Psoas muscle (tissue), 8 donors: ENCODE results near the gene KDM2B. TPM values are rescaled to one million over a fixed set of nuclear protein-coding genes. Genes with fewer than 3 reads are reported as not detected.

Source experiments
- ATAC-seq, 4 donors: fragments of 200-7000 bp; cut with Tn5 transposase; one replicate each; pipeline ENCODE4 v1.9.1; 2020; ENCODE audit warnings: moderate library complexity in 3 of 4, mild to moderate bottlenecking in 2 of 4
- DNase-seq, 2 donors: peaks; one replicate each; pipeline ENCODE4 v3.0.0-alpha.2; 2020
- H3K27ac ChIP-seq: fragments of 200-600 bp; one replicate; pipeline ENCODE4 v1.8.0; 2022
- H3K27me3 ChIP-seq, 3 donors: fragments of 200-600 bp in 1 of 3; one replicate each; pipeline versions ENCODE4 v1.6.1 to v1.8.0; 2013 to 2022; ENCODE audit warnings: low read length in 2 of 3, mild to moderate bottlenecking in 2 of 3, moderate library complexity in 1 of 3; ENCODE audit not compliant: insufficient read depth in 3 of 3
- H3K36me3 ChIP-seq, 2 donors: fragments of 200-600 bp in 1 of 2; one replicate each; pipeline versions ENCODE4 v1.6.1 to v1.8.0; 2013 to 2022; ENCODE audit warnings: low read depth in 1 of 2, mild to moderate bottlenecking in 1 of 2, moderate library complexity in 1 of 2; ENCODE audit not compliant: insufficient read depth in 1 of 2
- H3K4me1 ChIP-seq: fragments of 200-600 bp; one replicate; pipeline ENCODE4 v1.8.0; 2022
- H3K4me3 ChIP-seq: fragments of 200-600 bp; one replicate; pipeline ENCODE4 v1.8.0; 2022; ENCODE audit warnings: mild to moderate bottlenecking
- H3K9me3 ChIP-seq: fragments of 200-600 bp; one replicate; pipeline ENCODE4 v1.8.0; 2022
- CTCF ChIP-seq: fragments of 200-600 bp; IDR thresholded peaks from one replicate; pipeline ENCODE4 v1.8.0; 2022; ENCODE audit warnings: antibody characterized with exemption
- WGBS, 3 donors: extraction: QIAGEN DNeasy Blood & Tissue Kit; methylation state at CpG; one replicate each; pipeline versions ENCODE4 v1.1.6 to v1.1.7; 2013; 5-methylcytosine and 5-hydroxymethylcytosine counted together
- intact Hi-C, 2 donors: fragments of 100-400 bp; cut with DNase I; formaldehyde crosslinking; loops; one replicate each; pipeline versions ENCODE4 v1.11.0 to v1.14.2; 2022
- polyA plus RNA-seq, 3 donors: library from polyadenylated mRNA; stranded (reverse); fragments of 200-250 nt; gene quantifications; one replicate each; pipeline ENCODE4 v1.2.3, GENCODE V29; 2013
- total RNA-seq, 4 donors: library from RNA; stranded (reverse); fragmentation: NEBNext Ultra II Directional in 2 of 4; extraction: Animal tissue kit (Norgen Biotek cat#: 25700) in 2 of 4; gene quantifications; one replicate each; pipeline versions ENCODE4 v1.2.1 to v1.2.4, GENCODE V29; 2021 to 2023
- donor health status: healthy with polysubstance abuse.
- donor health status: DM: no; HTN: no; CAD: no; lungs with moderate emphysema.
- donor health status: Bipolar disorder and iron deficiency.
- donor health status: healthy.
- donor health status: DM: yes; HTN: yes; CAD: no.
- donor health status: DM: no; HTN: no; CAD: no.
- donor health status: DM: no; HTN: no; CAD: no.
- donor health status: DM: yes; HTN: yes; CAD: no.

Gene KDM2B
- total and polyA plus RNA-seq, 7 donors: 6.3 to 11.5 (median 9.9) TPM

GRCh38 chr12:121383601-121384021 is 197.2 kb downstream of the KDM2B start:
- Histone ChIP-seq H3K4me3 (no peak overlapping the region), H3K27me3 (no peaks in the 10 kb centered on the region), H3K36me3 (no peaks in the 10 kb centered on the region), H3K4me1 (no peaks in the 10 kb centered on the region), H3K27ac (no peak overlapping the region), H3K9me3 (no peaks in the 10 kb centered on the region)
- DNase-seq (no peak), ATAC-seq (no peak)
- 88 to 93% (median 93%) methylated on average over 9 of the region's 9 CpGs for WGBS, 3 donors
- intact Hi-C loops: no loop called here
- TF ChIP-seq CTCF: no peak

- no peak for ATAC-seq
- no peak for TF ChIP-seq CTCF
- intact Hi-C loops: no loop called here
- H3K9me3 ChIP-seq: no peaks in the 10 kb centered on the region
- DNase-seq: no peak
- no peak overlapping the region for H3K4me3 ChIP-seq
- no peaks in the 10 kb centered on the region for H3K4me1 ChIP-seq
- H3K36me3 ChIP-seq: no peaks in the 10 kb centered on the region
- WGBS, 3 donors: 86 to 88% (median 88%) methylated on average over 10 of the region's 10 CpGs
- H3K27me3 ChIP-seq: no peaks in the 10 kb centered on the region
- no peak overlapping the region for H3K27ac ChIP-seq
Measured at GRCh38 chr12:121379945-121380344, 200.9 kb downstream of the KDM2B start.

Other genes with a start within 250 kb of the KDM2B start
- 10 to 100 TPM; 59.1 to 80.3 (median 71.6) TPM for gene ANAPC5, start 228.6 kb downstream of the KDM2B start, total RNA-seq
- 100 to 1,000 TPM in 1 of 3 donors, 10 to 100 TPM in 2; 47.1 to 120 (median 48.7) TPM for gene ANAPC5, start 228.6 kb downstream of the KDM2B start, polyA plus RNA-seq
- 10 to 100 TPM; 21.3 to 53.3 (median 47.4) TPM for gene RNF34, start 180.9 kb downstream of the KDM2B start, total RNA-seq
- gene RNF34, start 180.9 kb downstream of the KDM2B start, polyA plus RNA-seq: 10 to 100 TPM; 12.8 to 43.3 (median 25.3) TPM
- gene ORAI1, start 45.5 kb upstream of the KDM2B start, total RNA-seq: 10 to 100 TPM; 17.9 to 34.2 (median 30.2) TPM
- gene ORAI1, start 45.5 kb upstream of the KDM2B start, polyA plus RNA-seq: 10 to 100 TPM; 23.2 to 75.5 (median 26.0) TPM
- not detected for gene MORN3, start 88.6 kb upstream of the KDM2B start, total RNA-seq
- under 1 TPM in 2 of 3 donors, not detected in 1; under 0.01 to 0.12 TPM for gene MORN3, start 88.6 kb upstream of the KDM2B start, polyA plus RNA-seq
- 10 to 100 TPM; 11.4 to 21.2 (median 15.5) TPM for gene TMEM120B, start 131.7 kb upstream of the KDM2B start, total RNA-seq
- 10 to 100 TPM; 11.0 to 29.7 (median 12.7) TPM for gene TMEM120B, start 131.7 kb upstream of the KDM2B start, polyA plus RNA-seq
- gene RHOF, start 212.7 kb upstream of the KDM2B start, total RNA-seq: 1 to 10 TPM; 3.3 to 4.8 (median 3.9) TPM
- 1 to 10 TPM; 1.4 to 4.3 (median 1.6) TPM for gene RHOF, start 212.7 kb upstream of the KDM2B start, polyA plus RNA-seq
- gene SETD1B, start 223.0 kb upstream of the KDM2B start, total RNA-seq: 10 to 100 TPM in 3 of 4 donors, 1 to 10 TPM in 1; 9.2 to 13.0 (median 11.8) TPM
- 1 to 10 TPM; 2.8 to 7.5 (median 3.0) TPM for gene SETD1B, start 223.0 kb upstream of the KDM2B start, polyA plus RNA-seq